Astrocyte (in vitro differentiated cells and primary cell): ENCODE results near the gene UVSSA.

Experiments
- CTCF ChIP-seq: IDR thresholded peaks from 2 replicates; pipeline ENCODE4 v1.5.1; 2011; ENCODE audit warnings: low read depth, mild to moderate bottlenecking, inconsistent platforms, low read length, moderate library complexity; ENCODE audit not compliant: insufficient read depth
- EZH2 ChIP-seq: IDR thresholded peaks from 2 replicates; pipeline ENCODE4 v1.6.1; 2012; ENCODE audit warnings: mild to moderate bottlenecking, low read length, inconsistent platforms; ENCODE audit not compliant: insufficient read depth

DNA sequence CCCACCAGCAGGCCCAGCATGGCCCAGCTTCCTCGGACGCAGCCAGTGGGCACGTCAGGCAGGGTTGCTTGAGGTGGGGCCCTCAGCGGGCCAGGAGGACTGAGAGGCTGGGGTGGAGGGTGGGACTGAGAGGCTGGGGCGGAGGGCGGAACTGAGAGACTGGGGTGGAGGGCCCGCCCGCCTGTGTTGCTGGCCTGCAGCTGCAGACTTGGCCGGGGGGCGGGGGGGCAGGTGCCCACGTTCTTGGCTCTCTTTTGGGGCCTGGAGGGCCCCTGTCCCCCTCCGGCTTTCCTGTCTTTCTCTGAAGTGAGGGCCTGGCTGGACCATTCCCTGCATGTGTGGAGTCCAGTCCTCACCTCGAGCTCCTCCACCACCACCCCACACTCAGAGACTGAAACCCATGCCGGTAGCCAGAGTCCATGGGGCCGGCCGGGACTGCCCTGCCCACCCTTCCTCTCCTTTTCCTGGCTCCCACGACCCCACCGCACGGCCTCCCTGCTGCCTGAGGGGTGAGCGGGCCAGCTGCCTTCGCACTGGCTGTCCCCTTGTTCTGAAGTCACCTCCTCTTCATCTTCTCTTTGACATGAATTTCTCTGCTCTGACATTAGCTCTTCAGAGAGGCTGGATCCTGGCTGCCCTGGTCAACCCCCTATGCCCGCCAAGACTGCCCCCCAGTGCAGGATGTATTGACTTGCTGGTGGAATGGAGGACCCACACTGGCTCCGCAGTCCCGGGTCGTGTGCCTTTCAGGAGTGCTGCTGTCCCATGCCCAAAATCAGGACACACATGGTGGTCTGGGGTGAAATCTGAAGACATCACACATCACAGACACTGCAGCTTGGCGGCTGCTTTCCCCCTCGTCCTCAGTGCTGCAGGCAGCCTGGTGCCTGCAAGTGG lies 69.3 kb downstream of the UVSSA start:
- TF ChIP-seq CTCF: no peak
- TF ChIP-seq EZH2: no peak
